K562 (cell line): Measurements from ENCODE around the gene RASGEF1C. TPM values are rescaled to one million over a fixed set of nuclear protein-coding genes. Genes with fewer than 3 reads are reported as not detected.
A peak's percentile ranks its signal among the peaks of the same experiment; 100 is the strongest.

ENCODE experiments used
- GABPA ChIP-seq: fragments of 200-800 bp; sonication (Bioruptor generic); conservative IDR thresholded peaks from 2 replicates; pipeline ENCODE4 v1.6.1; 2016; ENCODE audit warnings: low read depth, missing genetic modification characterization, missing compliant biosample characterization
- NFE2 ChIP-seq: IDR thresholded peaks from 2 replicates; pipeline ENCODE4 v1.6.1; 2014; ENCODE audit warnings: antibody characterized with exemption, low read depth
- PCBP1 ChIP-seq: fragments of 200-400 bp; formaldehyde crosslinking; IDR thresholded peaks from 2 replicates; pipeline ENCODE4 v1.6.1; 2018; ENCODE audit warnings: mild to moderate bottlenecking, low read depth, low read length; ENCODE audit not compliant: poor library complexity, severe bottlenecking
- TOE1 ChIP-seq, 2 experiments: fragments of 450-650 bp in 1 of 2; sonication (generic) in 1 of 2; formaldehyde crosslinking in 1 of 2; IDR thresholded peaks; 2 replicates each; pipeline versions ENCODE4 v1.7.1 to v1.8.0; 2016 to 2022; ENCODE audit warnings: borderline replicate concordance in 2 of 2, mild to moderate bottlenecking in 2 of 2, antibody characterized with exemption in 1 of 2, inconsistent platforms in 1 of 2, low read depth in 1 of 2, missing genetic modification reagents in 1 of 2, moderate library complexity in 1 of 2
- UBTF ChIP-seq, 2 experiments: IDR thresholded peaks; 2 replicates each; pipeline ENCODE4 v1.6.1; 2012; ENCODE audit warnings: improper control_type of control experiment in 2 of 2, low read depth in 2 of 2, low read length in 2 of 2, borderline replicate concordance in 1 of 2
- ZNF696 ChIP-seq: fragments of 250-450 bp; sonication (Bioruptor Pico); conservative IDR thresholded peaks from 2 replicates; pipeline ENCODE4 v1.4.0; 2020; ENCODE audit warnings: mild to moderate bottlenecking, moderate library complexity
- polyA plus RNA-seq, 8 experiments: library from polyadenylated mRNA; depleted of rRNA in 4 of 8; stranded (reverse) in 5 of 8; unstranded in 3 of 8; fragments of >200 nt; fragmentation: Nextera tagmentation in 2 of 8; fragmentation: Illumina TruSeq in 1 of 8; extraction: Ambion mirVana in 2 of 8; extraction: Trizol in 1 of 8; gene quantifications; 2 replicates each; pipeline versions ENCODE4 v1.2.1 to v1.2.3, GENCODE V29; 2011 to 2014; ENCODE audit warnings: inconsistent platforms in 1 of 8, missing spikeins in 1 of 8
- total RNA-seq, 7 experiments: library from RNA; depleted of rRNA in 6 of 7; stranded (reverse); fragments of >200 nt in 6 of 7; fragmentation: Illumina TruSeq in 2 of 7; extraction: Trizol in 2 of 7; gene quantifications; 2 replicates each; pipeline versions ENCODE4 v1.2.1 to v1.2.3, GENCODE V29; 2011 to 2021; ENCODE audit warnings: low replicate concordance in 1 of 7

The RASGEF1C gene
- total and polyA plus RNA-seq, 9 of the 15 experiments (the other 6 are each of a cell fraction or from before 2014, with no cell fraction given) = 0.04 to 1.1 (median 0.21) TPM; not detected in 4

GRCh38 chr5:180114304-180115003, 94.6 kb downstream of the RASGEF1C start (continued):
- peak; percentile 52; the same call in 1 of the 2 replicates for TF ChIP-seq NFE2
- no peak for TF ChIP-seq ZNF696 (CRISPR knock-in tag)
- no peak for TF ChIP-seq PCBP1
- no peak for TF ChIP-seq GABPA
- no peak for TF ChIP-seq TOE1 (IDR thresholded peaks at IDR 0.05; ENCODE audit: borderline replicate concordance)
- TF ChIP-seq TOE1 (CRISPR knock-in tag; IDR thresholded peaks at IDR 0.05; ENCODE audit: borderline replicate concordance, low read depth) = no peak
- TF ChIP-seq UBTF (IDR thresholded peaks at IDR 0.05; ENCODE audit: borderline replicate concordance in 1 of 2, low read depth in 2 of 2, low read length in 2 of 2) = no peak
